HUES6 (cell line): Measurements from ENCODE around the gene HMGXB4.

Experiments
- H3K27ac ChIP-seq: 2 replicates; pipeline ENCODE4 v1.7.0; 2013; ENCODE audit warnings: low read depth, mild to moderate bottlenecking, low read length, inconsistent platforms
- H3K27me3 ChIP-seq: 2 replicates; pipeline ENCODE4 v1.6.1; 2013; ENCODE audit warnings: low read length; ENCODE audit not compliant: control insufficient read depth, insufficient read depth
- H3K36me3 ChIP-seq: 2 replicates; pipeline ENCODE4 v1.6.1; 2013; ENCODE audit warnings: low read length; ENCODE audit not compliant: control insufficient read depth, insufficient read depth
- H3K4me1 ChIP-seq: 2 replicates; pipeline ENCODE4 v1.6.1; 2013; ENCODE audit warnings: low read length; ENCODE audit not compliant: control insufficient read depth, insufficient read depth
- H3K4me3 ChIP-seq: 2 replicates; pipeline ENCODE4 v1.5.1; 2013; ENCODE audit warnings: low read depth, low read length
- H3K9ac ChIP-seq: one replicate; pipeline ENCODE4 v1.6.1; 2013; ENCODE audit warnings: mild to moderate bottlenecking, low read length
- H3K9me3 ChIP-seq: 2 replicates; pipeline ENCODE4 v1.6.1; 2013; ENCODE audit warnings: low read depth, low read length; ENCODE audit not compliant: control insufficient read depth, insufficient read depth

Gene HMGXB4

DNA sequence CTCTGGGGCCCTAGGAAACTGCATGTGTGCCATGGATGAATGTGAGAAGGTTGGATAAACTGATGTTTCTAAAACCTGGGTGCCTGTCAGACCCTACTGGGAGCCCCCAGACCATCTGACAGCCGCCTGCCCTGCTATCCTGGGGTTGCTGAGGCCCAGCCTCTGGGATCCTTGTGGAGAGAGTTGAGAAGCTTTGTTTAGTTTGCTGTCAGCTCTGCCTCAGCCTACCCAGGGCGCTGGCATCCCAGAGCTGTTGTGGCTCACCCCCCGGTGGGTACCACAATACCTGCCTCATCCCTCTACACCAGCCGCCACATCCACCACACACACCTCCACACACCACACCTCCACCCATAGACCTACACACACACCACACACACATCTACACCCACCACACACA is 85.1 kb downstream of the HMGXB4 start:
- no peaks in the 10 kb centered on the region for H3K9me3 ChIP-seq
- peaks cover 21% of the 10 kb centered on the region for H3K36me3 ChIP-seq

DNA sequence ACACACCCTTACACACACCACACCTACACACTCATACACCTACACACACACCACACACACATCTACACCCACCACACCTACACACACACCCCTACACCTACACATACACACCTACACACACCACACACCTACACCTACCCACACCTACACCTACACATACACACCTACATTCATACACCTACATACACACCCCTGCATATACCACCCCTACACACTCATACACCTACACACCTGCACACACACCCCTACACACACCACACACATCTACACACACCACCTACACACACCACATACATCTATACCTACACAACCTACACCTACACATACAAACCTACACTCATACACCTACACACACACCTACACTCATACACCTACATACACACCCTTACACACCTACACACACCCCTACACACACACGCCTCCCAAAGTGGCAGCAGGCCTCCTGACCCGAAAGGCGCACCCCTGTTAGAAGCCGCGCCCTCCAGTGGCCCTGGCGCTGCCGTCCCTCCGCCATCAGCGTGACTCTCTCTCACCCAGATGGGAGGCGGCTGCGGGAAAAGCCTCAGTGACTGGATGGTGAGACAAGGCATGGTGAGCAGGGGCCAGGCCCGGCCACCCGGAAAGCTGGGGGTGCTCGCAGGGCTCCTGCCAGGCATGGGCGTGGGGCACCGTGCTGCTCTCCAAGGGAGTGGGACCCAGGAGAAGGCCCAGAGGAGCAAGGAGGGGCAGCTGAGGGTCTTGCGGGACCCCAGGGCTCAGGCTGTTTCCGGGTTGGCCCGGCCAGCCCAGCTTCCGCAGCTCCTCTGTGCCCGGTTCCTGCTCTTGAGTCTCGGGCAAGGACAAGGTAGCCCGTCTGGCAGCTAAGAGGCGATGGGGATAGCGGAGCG is 86.6 kb downstream of the HMGXB4 start:
- peaks cover 20% of the 10 kb centered on the region for H3K36me3 ChIP-seq
- no peak overlapping the region for H3K27ac ChIP-seq

More for the DNA sequence above, 85.1 kb downstream of the HMGXB4 start:
- no peak overlapping the region for H3K9ac ChIP-seq
- peaks cover 5% of the 10 kb centered on the region; the same call in 1 of the 2 replicates for H3K4me1 ChIP-seq
- no peaks in the 10 kb centered on the region for H3K27me3 ChIP-seq
- H3K4me3 ChIP-seq = no peak overlapping the region
- H3K27ac ChIP-seq = no peak overlapping the region

DNA sequence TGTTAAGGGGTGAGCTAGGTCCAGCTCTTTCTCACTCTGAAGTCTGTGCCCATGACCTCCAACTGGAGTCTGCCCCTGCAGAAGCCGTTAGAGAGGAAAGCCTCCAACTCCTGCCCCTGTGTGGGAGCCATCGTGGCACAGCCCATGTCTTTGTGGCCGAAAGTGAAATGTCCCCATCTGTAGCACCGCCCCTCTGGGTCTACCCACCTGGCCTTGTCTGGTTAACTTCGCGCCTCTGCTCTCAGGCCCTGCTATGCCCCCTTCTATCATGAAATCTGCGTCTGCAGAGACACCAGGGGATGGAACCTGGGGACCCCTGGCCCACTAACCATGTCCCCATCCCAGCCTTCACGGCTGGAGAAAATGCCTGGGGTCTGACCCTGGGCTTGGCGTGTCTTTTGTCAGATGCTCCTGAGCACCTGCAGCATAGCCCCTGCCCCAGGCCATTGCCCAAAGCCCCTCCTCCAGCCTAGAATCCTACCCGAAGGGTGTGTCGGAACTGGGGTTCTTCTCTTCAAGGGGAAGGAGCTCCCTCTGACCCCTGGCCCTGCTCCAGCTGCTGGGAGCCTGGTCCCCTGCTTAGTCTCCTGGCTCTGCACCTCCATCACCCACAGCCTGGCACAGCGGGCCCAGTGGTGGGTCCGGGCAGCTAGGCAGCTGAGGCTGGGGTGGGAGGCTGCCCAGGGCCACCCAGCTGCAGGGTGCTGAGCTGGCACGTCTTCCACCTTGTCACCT is 87.8 kb downstream of the HMGXB4 start:
- Histone ChIP-seq H3K9me3 (no peaks in the 10 kb centered on the region), H3K9ac (no peak overlapping the region), H3K27ac (no peak overlapping the region), H3K36me3 (peaks cover 20% of the 10 kb centered on the region), H3K4me3 (no peak overlapping the region), H3K27me3 (no peaks in the 10 kb centered on the region), H3K4me1 (peaks cover 1% of the 10 kb centered on the region; the same call in 1 of the 2 replicates)

More for the DNA sequence above, 86.6 kb downstream of the HMGXB4 start:
- Histone ChIP-seq H3K9me3 (no peaks in the 10 kb centered on the region), H3K9ac (no peak overlapping the region), H3K4me1 (no peaks in the 10 kb centered on the region; the same call in 1 of the 2 replicates), H3K27me3 (no peaks in the 10 kb centered on the region), H3K4me3 (no peak overlapping the region)
